GM21576 (cell line): ENCODE data around the gene CATSPERB.
"Not testable (repeated sequence)": the region's sequence is repeated elsewhere in the genome, so short reads cannot be mapped to it uniquely, and the experiment has no call there.

ENCODE experiments used
- ATAC-seq: cut with Tn5 transposase; IDR thresholded peaks from one replicate; pipeline ENCODE4 v1.9.1; 2021; ENCODE audit warnings: mild to moderate bottlenecking, moderate library complexity; ENCODE audit not compliant: unreplicated experiment

CATSPERB gene, protein sequence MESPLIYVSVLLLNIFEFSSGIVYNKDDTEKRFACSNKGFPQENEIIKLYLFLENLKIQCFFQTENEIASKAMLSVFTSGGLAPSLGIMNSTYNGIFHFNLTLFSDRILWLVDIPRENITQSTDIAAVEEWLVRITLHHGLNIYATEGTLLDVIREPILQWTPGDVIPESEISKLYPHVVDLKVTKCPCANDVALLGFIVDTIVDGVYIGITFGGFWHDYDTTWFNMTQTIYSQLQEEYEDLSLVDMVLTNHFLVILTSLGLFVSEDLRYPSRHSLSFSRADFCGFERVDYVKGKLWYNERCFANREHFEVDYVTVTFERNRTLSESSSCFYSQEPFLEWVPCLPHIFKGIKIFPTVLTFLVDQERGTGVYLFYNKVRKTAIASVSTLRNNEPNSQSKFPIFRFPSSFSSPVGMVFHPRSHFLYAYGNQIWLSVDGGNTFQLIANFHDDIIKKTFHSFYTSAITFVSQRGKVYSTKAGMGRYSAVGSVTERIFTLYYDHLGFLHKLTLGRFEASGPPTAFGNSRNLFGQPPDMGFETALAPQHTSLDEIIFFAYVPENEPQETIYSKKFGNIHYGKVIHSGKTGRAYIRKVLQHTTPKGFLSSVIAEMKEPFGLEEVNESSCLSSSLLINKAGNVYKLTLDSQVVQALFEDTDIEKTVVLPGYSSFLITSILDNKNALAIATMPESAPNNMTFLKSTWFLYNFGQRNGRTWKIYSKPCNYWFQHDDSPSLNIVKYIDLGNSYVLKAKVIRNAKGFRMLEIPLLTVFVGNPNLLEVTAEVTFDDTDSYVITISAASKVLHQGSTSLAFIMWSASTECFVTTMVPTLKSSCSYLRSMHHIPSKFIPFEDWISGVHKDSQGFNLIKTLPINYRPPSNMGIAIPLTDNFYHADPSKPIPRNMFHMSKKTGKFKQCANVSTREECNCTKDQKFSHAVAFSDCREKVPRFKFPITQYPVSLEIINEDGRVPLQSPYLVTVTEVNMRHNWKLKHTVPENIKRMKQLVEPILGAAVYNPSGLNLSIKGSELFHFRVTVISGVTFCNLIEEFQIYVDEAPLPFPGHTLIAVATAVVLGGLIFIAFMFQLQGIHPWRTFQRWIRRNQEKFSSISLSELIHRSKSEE

DNA sequence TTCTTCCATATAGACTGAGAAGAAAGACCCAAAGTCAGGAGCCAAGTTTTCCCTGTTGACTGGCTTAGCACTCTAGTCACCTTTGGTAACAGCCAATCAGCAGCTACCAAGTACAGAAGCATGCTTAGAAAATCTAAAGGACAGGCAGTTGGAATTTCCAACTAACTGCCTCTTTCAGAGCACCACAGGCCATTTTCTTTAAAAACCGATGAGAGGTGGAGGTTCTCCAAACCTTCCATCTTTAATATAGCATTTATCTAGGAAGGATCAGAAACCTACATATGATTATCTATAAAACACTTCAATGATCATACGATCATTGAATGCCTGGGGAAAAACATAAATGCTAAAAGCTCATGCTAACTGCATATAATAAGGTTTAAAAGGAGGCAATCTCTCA is at the start of gene CATSPERB:
Gene CATSPERB, minus strand, starts transcription at position 101 of the 400 bp plus-strand sequence. CDS start 2,607 bp downstream, outside the sequence.
- no peak for ATAC-seq

DNA sequence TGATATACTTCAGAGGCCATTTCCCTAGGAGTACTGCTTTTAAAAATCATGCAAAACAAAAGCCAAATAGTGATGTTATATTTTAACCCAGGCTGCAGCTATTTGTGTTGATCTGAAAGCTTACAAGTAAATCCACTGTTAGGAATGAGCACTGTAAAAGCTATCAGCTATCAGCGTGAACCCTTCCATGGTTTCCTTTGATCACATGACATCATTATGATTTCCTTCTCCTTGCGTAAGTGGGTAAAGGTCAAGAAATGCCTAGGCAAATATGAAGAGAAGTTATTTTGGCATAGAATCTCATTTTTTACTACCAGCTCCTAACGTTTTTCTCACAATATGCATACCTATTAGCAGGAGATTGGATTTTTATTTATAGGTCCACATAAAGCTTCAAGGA is 48.6 kb upstream of the CATSPERB start:
- no peak for ATAC-seq

DNA sequence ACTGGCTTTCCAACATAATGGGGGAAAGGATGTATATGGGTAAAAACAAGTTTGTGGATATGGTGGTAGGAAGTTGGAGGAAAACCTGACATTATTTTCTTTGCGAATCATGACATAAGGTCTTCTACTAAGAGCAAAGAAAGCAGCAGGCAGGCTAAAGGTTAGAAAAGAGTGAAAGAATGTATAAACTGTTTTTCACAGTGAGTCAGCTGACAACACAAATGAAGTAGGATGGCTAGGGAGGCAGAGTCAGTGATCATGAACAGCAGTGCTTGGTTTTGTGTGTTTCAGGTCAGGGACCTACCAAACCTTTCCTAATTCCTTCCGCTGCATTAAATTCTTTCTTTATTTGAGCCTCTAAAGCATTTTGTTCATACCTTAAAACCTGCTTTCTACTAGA is 46.3 kb upstream of the CATSPERB start:
- ATAC-seq = no peak

DNA sequence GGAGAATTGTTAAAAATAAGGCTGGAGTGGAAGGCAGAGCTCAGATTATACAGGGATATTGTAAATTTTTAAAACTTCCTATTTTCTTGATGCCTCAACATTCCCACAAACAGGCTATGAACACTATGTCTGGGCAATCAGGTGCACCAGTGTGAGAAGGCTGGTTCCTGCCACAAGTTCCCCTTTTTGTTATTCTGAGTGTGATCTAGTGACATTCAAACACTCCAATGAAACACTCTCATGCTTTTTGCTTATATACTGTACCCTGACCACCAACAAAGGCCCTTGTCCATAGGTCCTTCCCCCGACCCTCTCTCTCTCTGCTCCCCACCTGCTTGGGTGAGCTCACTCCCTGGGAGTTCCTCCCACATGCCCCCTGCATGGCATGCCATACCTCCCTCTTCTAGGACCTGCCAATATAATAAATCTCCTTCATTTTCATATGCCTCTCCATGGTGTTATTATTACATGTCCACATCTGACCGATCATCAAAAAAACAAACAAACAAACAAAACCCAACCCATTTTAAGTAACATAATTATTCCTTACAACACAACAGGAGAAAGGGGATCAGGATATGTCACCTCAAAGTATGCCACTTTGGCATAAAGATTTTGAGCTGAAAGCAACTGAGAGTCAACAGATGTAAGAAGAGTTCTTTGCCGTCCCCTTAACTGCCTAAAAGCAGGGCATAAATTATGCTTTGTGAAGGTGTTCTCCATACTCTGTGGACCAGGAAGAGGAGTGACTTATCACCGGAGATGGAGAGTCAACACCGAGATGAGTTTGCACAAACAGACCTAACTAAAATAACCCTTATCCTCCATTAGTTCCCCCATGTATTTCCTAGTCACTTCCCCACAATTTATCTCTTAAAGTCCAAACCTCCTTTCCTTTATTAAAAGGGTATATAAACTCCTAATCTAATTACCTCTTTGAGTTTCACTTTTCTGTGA is 42.5 kb upstream of the CATSPERB start:
- ATAC-seq = no peak

DNA sequence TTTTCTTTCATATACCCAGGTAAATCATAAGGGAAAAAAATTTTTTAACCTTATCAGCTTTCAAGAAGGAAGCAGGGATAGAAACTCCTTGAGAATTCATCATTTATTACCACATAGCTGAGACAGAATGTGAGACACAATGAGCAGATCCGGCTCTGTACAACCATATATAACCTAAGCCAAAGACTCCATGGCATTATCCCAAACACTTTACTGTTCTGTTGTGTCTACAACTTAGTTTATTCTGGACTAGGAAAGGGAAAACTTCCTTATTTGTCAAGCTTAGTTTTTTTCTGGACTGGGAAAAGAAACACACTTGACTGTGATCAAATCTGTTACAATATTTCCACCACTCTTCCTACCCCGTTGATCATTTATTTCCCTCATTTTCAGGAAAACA is 38.3 kb upstream of the CATSPERB start:
- ATAC-seq = no peak

DNA sequence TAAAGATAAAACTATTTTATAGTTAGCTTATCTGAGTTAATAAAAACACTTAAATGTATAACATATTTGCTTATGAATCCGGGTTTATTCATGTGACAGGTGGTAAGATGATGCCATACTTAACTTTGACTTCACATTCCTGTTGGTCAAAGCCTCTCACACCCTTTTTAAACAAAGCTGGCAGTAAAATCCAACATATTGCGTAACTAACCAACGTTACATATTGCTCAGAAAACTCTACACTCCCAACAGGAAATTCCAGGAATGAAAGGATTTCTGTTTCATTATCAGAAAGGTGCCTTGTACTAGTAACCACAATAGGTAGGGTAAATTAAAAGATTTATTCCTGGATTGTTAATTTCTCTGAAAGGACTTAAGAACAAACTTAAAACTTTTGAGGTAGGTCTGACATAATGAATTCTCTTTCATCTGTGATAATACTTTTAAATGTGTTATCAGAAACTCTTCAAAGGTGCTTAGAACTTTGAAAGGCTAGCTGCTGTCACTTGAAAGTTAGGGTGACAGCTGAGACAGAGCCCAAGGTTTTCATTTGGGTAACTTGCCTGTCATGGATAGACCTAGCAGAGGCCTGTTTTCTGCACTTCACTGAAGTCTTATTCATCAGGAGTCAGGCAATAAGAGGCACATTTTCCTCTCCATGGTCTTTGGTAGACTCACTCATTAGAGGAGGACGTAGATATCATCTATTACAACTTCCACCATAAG is 23.8 kb upstream of the CATSPERB start:
- ATAC-seq = no peak

DNA sequence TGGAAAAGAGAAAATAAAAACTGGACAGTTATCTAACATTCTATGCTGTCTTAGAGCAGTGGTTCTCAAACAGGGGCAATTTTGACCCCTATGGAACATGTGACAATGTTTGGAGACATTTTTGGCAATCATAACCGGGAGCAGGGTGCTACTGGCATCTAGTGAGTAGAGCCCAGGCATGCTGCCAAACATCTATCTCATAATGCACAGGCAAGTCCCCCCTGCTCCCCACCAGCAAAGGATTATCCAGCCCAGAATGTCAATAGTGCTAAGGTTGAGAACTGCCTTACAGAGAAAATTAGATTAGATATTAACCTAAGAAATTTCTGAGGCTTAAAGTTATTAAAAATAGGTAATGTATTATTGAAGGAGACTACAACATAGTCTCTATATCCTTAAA is 22.9 kb upstream of the CATSPERB start:
- ATAC-seq = no peak

DNA sequence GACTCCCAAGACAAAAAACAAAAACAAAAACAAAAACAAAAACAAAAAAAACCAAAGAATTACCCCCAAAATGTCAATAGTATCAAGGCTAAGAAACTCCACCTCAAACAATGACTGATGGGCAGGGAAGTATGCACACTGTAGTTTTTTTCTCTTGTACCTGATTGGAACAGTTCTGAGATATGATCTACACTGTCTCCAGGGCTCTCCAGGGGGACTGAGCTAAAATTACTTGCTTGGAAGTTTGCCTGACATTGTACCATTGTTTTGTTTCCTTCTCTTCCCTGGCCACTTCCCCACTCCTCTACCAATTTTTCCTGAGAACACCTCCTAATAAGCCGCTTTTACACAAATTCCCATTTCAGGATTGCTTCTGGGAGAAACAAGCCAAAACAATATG is 22.3 kb upstream of the CATSPERB start:
- no peak for ATAC-seq

DNA sequence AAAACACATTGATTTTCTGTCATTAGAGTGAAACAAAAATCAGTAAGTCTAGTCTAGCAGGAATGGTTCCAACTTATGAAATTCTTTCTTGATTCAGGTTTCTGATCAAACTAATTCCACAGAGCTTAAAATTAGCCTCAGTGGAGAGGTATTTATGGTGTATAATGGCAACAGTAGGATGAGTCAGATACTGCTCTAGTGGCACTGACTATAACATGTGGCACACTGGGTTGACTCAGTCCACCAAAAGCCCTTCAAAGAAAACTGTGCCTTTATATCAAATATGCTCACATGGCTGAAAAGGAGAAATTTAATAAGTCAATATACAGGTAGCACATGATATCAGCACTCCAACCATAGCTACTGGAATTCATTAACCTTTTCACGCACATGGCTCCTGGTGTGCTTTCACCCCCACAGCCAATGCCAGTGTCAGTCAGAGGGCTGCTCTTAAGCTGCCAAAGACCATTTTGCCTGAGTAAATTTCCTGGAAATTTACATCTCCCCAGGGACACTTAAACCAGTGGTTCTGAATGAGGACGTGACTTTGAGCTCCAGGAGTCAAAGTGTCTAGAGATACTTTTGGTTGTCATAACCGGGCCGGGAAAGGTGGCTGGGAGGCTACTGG is 21.7 kb upstream of the CATSPERB start:
- ATAC-seq = no peak

DNA sequence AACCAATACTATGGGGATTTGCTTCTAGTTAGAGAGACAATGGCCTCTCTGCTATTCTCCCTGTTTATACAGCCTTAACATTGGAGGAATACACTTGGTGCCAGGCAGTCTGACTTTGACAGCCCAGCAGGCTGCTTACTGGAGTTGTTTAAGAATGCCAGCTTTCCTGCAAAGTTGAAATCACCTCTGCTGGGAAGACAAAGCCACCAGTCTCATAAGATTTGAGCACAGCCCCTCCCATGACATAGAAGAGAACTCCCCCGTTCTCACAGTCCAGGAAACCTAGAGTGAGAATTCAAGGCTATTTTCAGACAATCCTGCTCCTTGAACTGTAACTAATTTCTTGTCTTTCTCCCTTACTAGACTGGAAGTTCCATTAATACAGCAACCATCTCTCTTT is 21.1 kb upstream of the CATSPERB start:
- ATAC-seq = no peak

DNA sequence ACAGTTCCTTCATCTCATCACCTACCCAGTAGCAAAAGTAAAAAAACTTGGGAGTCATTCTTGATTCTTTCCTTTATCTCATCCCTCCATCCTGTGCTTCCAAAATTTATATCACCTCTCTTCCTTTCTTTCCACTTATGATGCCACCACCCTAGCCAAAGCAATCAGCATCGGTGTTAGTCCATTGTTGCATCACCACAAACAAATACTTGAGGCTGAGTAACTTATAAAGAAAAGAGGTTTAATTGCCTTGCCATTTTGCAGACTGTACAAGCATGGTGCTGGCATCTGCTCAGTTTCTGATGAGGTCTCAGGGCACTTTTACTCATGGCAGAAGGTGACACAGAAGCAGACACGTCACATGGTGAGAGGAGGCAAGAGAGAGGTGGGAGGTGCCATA is 19.8 kb upstream of the CATSPERB start:
- ATAC-seq = no peak

DNA sequence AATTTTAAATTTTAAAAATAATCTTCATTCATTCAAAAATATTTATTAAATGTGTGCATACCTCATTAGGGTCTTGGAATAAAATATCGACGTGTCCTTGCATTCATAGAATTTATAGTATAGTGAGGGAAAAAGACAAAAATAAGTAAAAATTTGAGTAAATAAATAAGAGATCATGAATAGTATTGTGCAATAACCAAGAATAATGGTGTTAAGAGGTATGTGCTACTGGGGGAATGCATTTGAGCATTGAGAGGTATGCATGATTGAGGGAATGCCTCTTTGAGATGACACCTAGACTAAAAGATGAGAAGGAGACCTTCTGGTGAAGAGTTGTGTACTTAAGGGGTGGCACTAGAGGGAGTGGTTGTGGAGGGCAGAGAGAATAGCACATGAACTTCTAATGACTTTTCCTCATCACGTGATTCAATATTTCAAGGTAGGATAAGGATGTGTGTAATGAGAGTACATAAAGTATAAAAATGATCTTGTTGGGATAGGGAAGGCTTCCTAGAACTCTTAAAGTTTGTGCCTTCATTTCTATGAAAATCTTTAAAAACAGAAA is 18.8 kb upstream of the CATSPERB start:
- no peak for ATAC-seq

DNA sequence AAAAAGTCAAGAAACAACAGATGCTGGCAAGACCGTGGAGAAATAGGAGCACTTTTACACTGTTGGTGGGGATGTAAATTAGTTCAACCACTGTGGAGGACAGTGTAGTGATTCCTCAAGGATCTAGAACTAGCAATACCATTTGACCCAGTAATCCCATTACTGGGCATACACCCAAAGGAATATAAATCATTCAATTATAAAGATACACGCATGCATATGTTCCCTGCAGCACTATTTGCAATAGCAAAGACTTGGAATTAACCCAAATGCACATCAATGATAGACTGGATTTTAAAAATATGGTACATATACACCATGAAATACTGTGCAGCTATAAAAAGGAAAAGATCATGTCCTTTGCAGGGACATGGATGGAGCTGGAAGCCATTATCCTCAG is 18.0 kb upstream of the CATSPERB start:
- ATAC-seq = no peak

DNA sequence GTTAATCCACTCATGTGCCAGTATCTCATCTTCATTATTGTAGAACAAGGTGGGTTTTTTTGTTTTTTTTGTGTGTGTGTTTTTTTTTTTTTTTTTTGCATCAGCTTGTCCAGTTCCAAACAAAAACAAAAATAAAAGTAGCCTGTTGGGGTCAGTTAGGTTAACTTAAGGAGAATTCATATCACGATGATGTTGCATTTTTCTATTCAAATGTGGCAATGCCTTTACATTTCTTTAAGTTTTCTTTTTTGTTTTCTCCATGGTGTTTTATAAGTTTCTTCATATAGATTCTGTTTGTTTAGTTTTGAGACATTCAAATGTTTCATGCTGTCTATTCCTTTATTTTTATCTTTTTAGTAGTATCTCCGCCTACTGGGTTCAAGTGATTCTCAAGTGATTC is 16.2 kb upstream of the CATSPERB start:
- no peak for ATAC-seq

DNA sequence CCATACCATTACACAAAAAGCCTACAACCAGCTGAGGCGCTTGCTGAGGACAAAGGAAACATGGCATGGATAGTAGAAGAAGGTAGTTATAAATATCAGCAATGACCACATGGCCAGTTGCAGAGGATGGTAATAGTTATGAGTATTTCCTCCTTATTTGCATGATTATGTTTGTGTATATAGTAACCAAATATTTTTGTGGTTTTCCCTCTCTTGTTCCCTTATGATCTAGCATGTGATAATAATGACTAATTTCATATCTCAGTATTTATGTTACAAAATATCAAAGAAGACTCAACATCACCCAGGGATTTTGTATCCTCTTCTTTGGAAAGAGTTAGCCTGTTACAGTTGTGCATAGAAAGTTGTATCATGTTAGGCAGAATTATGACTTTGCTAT is 13.5 kb upstream of the CATSPERB start:
- ATAC-seq = no peak

DNA sequence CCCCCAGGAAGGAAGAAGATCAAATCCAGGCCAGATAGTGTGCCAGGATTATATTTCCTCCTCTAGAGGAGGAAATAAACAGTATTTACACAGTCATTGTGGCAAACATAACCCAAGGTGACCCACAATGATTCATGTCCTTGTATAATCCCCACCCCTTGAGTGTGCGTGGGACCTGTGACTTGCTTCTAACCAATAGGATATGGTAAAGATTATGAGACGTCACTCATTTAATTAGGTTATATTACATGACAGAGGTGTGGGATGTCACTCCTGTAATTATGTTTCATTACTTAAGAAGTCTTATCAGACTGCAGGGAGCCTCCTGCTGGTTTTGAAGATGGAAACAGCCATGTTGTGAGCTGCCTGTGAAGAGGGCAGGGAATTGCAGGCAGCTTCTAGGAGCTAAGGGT is 12.2 kb upstream of the CATSPERB start:
- no peak for ATAC-seq

DNA sequence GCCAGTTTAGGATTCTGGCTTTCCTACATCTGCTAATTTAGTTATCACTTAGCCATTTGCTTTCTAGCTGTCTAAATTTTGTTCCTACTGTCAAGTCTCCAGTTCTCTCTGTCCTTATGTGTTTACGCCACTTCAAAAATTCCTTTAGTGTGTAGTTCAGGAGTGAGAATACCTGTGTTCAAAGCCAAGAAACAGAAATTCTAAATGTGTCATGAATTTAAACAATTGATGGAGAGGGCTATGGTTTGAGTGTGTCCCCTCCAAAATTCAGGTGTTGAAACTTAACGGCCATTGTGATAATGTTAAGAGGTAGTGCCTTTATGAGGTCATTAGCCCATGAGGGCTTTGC is 11.4 kb upstream of the CATSPERB start:
- ATAC-seq = no peak

DNA sequence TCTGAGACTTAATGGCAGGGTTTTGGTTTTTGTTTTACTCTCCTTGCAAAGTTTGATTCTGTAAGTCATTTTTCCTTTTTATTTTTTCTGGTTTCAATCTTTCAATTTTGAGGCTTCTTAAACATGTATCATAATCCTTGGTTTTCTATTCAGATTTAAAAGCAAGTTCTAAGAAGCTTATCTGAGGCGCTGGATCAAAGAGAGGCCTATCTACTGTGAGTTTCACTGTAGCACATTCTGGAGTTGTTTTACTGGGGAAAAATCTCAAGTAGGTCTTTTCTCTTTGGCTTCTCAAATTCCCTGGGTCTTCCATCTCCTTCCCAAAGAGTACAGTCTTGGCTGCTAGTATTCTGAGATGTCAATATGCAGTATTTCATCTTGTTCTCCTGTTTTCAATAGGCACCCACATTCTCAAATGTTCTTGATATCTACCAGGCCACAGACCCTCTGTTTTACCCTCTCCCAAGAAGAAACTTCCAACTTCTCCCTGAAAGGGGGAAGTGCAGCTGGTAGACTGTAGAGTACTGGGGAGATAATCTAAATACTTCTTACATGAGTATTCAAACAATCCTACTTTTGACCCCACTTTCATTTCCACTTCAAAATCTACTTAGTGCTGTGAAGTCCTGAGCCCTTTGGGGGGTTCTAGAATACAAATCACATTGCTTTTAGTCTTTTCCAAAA is 10.9 kb upstream of the CATSPERB start:
- no peak for ATAC-seq

DNA sequence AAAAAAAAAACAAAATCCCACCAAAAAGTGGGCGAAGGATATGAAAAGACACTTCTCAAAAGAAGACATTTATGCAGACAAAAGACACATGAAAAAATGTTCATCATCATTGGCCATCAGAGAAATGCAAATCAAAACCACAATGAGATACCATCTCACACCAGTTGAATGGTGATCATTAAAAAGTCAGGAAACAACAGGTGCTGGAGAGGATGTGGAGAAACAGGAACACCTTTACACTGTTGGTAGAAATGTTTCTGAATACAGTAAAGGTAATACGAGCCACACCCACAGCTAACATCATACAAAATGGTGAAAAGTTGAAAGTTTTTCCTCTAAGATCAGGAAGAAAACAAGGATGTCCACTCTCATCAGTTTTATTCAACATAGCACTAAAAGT is 8.0 kb upstream of the CATSPERB start:
- not testable (repeated sequence) for ATAC-seq
